Measurements from ENCODE around the gene PCDHA1.
"Not testable (repeated sequence)": the region's sequence is repeated elsewhere in the genome, so short reads cannot be mapped to it uniquely, and the experiment has no call there.

Gene PCDHA1

GRCh38 chr5:140855772-140856674 is 70.1 kb downstream of the PCDHA1 start, which contains the start of gene PCDHA10:
TSS of gene PCDHA10 (plus strand) at chr5:140855897. CDS start at chr5:140856049, 152 bp downstream.
- DNase-seq = no peak

- DNase-seq = no peak
Measured at GRCh38 chr5:140857177-140857986, 71.4 kb downstream of the PCDHA1 start.

- DNase-seq = no peak
Measured at GRCh38 chr5:140857987-140858240, 72.0 kb downstream of the PCDHA1 start.

- no peak for DNase-seq
Measured at GRCh38 chr5:140862441-140863295, 76.7 kb downstream of the PCDHA1 start.

GRCh38 chr5:140868721-140869554 is 83.0 kb downstream of the PCDHA1 start, which contains the start of gene PCDHA11:
TSS of gene PCDHA11 (plus strand) at chr5:140868957. CDS start at chr5:140869104, 147 bp downstream.
- DNase-seq = no peak

GRCh38 chr5:140869555-140869886 is 83.6 kb downstream of the PCDHA1 start:
- DNase-seq = no peak

- DNase-seq = no peak
Measured at GRCh38 chr5:140870221-140871201, 84.6 kb downstream of the PCDHA1 start.

GRCh38 chr5:140875085-140876065 is 89.4 kb downstream of the PCDHA1 start, which contains the start of gene PCDHA12:
TSS of gene PCDHA12 (plus strand) at chr5:140875308. CDS start at chr5:140875473, 165 bp downstream.
- no peak for DNase-seq

GRCh38 chr5:140876541-140877261 is 90.8 kb downstream of the PCDHA1 start:
- DNase-seq = not testable (repeated sequence)

- DNase-seq = no peak
Measured at GRCh38 chr5:140877262-140877581, 91.3 kb downstream of the PCDHA1 start.

- no peak for DNase-seq
Measured at GRCh38 chr5:140881889-140882590, 96.1 kb downstream of the PCDHA1 start, which contains the start of gene PCDHA13. TSS of gene PCDHA13 (plus strand) at chr5:140882124. CDS start at chr5:140882269, 145 bp downstream.

- DNase-seq = no peak
Measured at GRCh38 chr5:140882591-140882899, 96.6 kb downstream of the PCDHA1 start.

GRCh38 chr5:140883373-140883772 is 97.4 kb downstream of the PCDHA1 start:
- no peak for DNase-seq

- no peak for DNase-seq
Measured at GRCh38 chr5:140883927-140884697, 98.2 kb downstream of the PCDHA1 start.

GRCh38 chr5:140916325-140916724 is 130.4 kb downstream of the PCDHA1 start:
- no peak for DNase-seq

GRCh38 chr5:140923601-140924000 is 137.7 kb downstream of the PCDHA1 start:
- DNase-seq = no peak

- no peak for DNase-seq
Measured at GRCh38 chr5:140925806-140926442, 140.0 kb downstream of the PCDHA1 start, which contains the start of gene PCDHAC1. TSS of gene PCDHAC1 (plus strand) at chr5:140926299. CDS start at chr5:140926893, 594 bp downstream.
